HEK293 (cell line): ENCODE data around the gene TMEM203.
A peak's percentile ranks its signal among the peaks of the same experiment; 100 is the strongest.

ENCODE experiments used
- CTCF ChIA-PET: fragments of 350-600 bp; formaldehyde crosslinking; extraction: SDS; loops from one replicate; lab custom pipeline; 2021; ENCODE audit warnings: antibody characterized with exemption; lab: Yijun Ruan, JAX
- POLR2A ChIA-PET: fragments of 300-600 bp; formaldehyde crosslinking; extraction: SDS; loops from one replicate; lab custom pipeline; 2020; ENCODE audit warnings: antibody characterized with exemption, inconsistent platforms; lab: Yijun Ruan, JAX
- H3K27ac ChIP-seq: fragments of 200-500 bp; sonication (Bioruptor generic); 2 replicates; pipeline ENCODE4 v1.5.1; 2014; ENCODE audit warnings: low read depth, low read length, control low read depth, inconsistent platforms; ENCODE audit errors: extremely low read depth
- H3K36me3 ChIP-seq, 2 experiments: fragments of 200-500 bp in 1 of 2; sonication (Bioruptor generic) in 1 of 2; 1 replicate in 1 of 2; 2 replicates in 1 of 2; pipeline ENCODE4 v1.5.1; 2014 to 2017; ENCODE audit warnings: inconsistent platforms in 2 of 2, low read length in 2 of 2; ENCODE audit not compliant: control insufficient read depth in 2 of 2, insufficient read depth in 1 of 2
- H3K4me1 ChIP-seq: fragments of 200-500 bp; sonication (Bioruptor generic); 2 replicates; pipeline ENCODE4 v1.5.1; 2014; ENCODE audit warnings: mild to moderate bottlenecking, low read length, inconsistent platforms; ENCODE audit not compliant: control insufficient read depth, insufficient read depth
- H3K4me3 ChIP-seq: 2 replicates; pipeline ENCODE4 v1.5.1; 2011; ENCODE audit warnings: low read depth, mild to moderate bottlenecking, control low read depth, low read length, moderate library complexity
- H3K9me3 ChIP-seq: fragments of 200-500 bp; sonication (Bioruptor generic); 2 replicates; pipeline ENCODE4 v1.5.1; 2014; ENCODE audit warnings: low read depth, low read length, inconsistent platforms; ENCODE audit not compliant: control insufficient read depth, insufficient read depth
- GFI1B ChIP-seq: fragments of 450-650 bp; formaldehyde crosslinking; IDR thresholded peaks from 2 replicates; pipeline ENCODE4 v1.5.1; 2016; ENCODE audit warnings: missing biosample characterization, missing genetic modification characterization
- GLIS1 ChIP-seq: fragments of 450-650 bp; formaldehyde crosslinking; IDR thresholded peaks from 2 replicates; pipeline ENCODE4 v1.5.1; 2016; ENCODE audit warnings: missing biosample characterization, missing genetic modification characterization
- GLIS2 ChIP-seq: fragments of 450-650 bp; formaldehyde crosslinking; IDR thresholded peaks from 2 replicates; pipeline ENCODE4 v1.5.1; 2016; ENCODE audit warnings: missing biosample characterization, missing genetic modification characterization
- IKZF3 ChIP-seq: fragments of 450-650 bp; IDR thresholded peaks from 2 replicates; pipeline ENCODE4 v1.5.0; 2018; ENCODE audit warnings: missing biosample characterization, mild to moderate bottlenecking, missing genetic modification characterization, moderate library complexity
- KLF10 ChIP-seq: fragments of 450-650 bp; IDR thresholded peaks from 2 replicates; pipeline ENCODE4 v1.5.1; 2018; ENCODE audit warnings: missing biosample characterization, mild to moderate bottlenecking, missing genetic modification characterization
- KLF8 ChIP-seq: fragments of 450-650 bp; formaldehyde crosslinking; IDR thresholded peaks from 2 replicates; pipeline ENCODE4 v1.5.1; 2016; ENCODE audit warnings: missing biosample characterization, missing genetic modification characterization
- PRDM10 ChIP-seq: fragments of 450-650 bp; formaldehyde crosslinking; IDR thresholded peaks from 2 replicates; pipeline ENCODE4 v1.5.1; 2016; ENCODE audit warnings: missing biosample characterization, missing genetic modification characterization
- SP3 ChIP-seq: fragments of 450-650 bp; formaldehyde crosslinking; IDR thresholded peaks from 2 replicates; pipeline ENCODE4 v1.5.1; 2016; ENCODE audit warnings: missing biosample characterization, missing genetic modification characterization
- YY1 ChIP-seq: fragments of 450-650 bp; formaldehyde crosslinking; IDR thresholded peaks from 2 replicates; pipeline ENCODE4 v1.5.1; 2018; ENCODE audit warnings: missing biosample characterization, missing genetic modification characterization
- ZFP69B ChIP-seq: fragments of 450-650 bp; formaldehyde crosslinking; IDR thresholded peaks from 2 replicates; pipeline ENCODE4 v1.5.1; 2016; ENCODE audit warnings: missing biosample characterization, missing genetic modification characterization
- ZNF10 ChIP-seq: fragments of 450-650 bp; formaldehyde crosslinking; IDR thresholded peaks from 2 replicates; pipeline ENCODE4 v1.5.1; 2017; ENCODE audit warnings: missing biosample characterization, missing genetic modification characterization
- ZNF114 ChIP-seq: fragments of 450-650 bp; formaldehyde crosslinking; IDR thresholded peaks from 2 replicates; pipeline ENCODE4 v1.5.0; 2017; ENCODE audit warnings: missing biosample characterization, missing genetic modification characterization
- ZNF155 ChIP-seq: fragments of 450-650 bp; formaldehyde crosslinking; IDR thresholded peaks from 2 replicates; pipeline ENCODE4 v1.5.1; 2016; ENCODE audit warnings: missing biosample characterization, missing genetic modification characterization
- ZNF2 ChIP-seq: fragments of 450-650 bp; formaldehyde crosslinking; IDR thresholded peaks from 2 replicates; pipeline ENCODE4 v1.5.1; 2016; ENCODE audit warnings: missing biosample characterization, missing genetic modification characterization
- ZNF280D ChIP-seq: fragments of 450-650 bp; formaldehyde crosslinking; IDR thresholded peaks from 2 replicates; pipeline ENCODE4 v1.5.1; 2016; ENCODE audit warnings: missing biosample characterization, missing genetic modification characterization
- ZNF335 ChIP-seq: fragments of 450-650 bp; formaldehyde crosslinking; conservative IDR thresholded peaks from 2 replicates; pipeline ENCODE4 v1.5.1; 2016; ENCODE audit warnings: missing biosample characterization, missing genetic modification characterization
- ZNF449 ChIP-seq: fragments of 450-650 bp; formaldehyde crosslinking; IDR thresholded peaks from 2 replicates; pipeline ENCODE4 v1.5.1; 2017; ENCODE audit warnings: missing biosample characterization, mild to moderate bottlenecking, missing genetic modification characterization, moderate library complexity
- ZNF521 ChIP-seq: fragments of 450-650 bp; formaldehyde crosslinking; IDR thresholded peaks from 2 replicates; pipeline ENCODE4 v1.5.1; 2017; ENCODE audit warnings: missing biosample characterization, mild to moderate bottlenecking, missing genetic modification characterization
- ZNF624 ChIP-seq: fragments of 450-650 bp; formaldehyde crosslinking; IDR thresholded peaks from 2 replicates; pipeline ENCODE4 v1.5.1; 2017; ENCODE audit warnings: missing biosample characterization, missing genetic modification characterization
- ZNF629 ChIP-seq: fragments of 450-650 bp; formaldehyde crosslinking; IDR thresholded peaks from 2 replicates; pipeline ENCODE4 v1.5.1; 2017; ENCODE audit warnings: missing biosample characterization, missing genetic modification characterization
- ZNF639 ChIP-seq: fragments of 450-650 bp; formaldehyde crosslinking; IDR thresholded peaks from 2 replicates; pipeline ENCODE4 v1.5.1; 2016; ENCODE audit warnings: missing biosample characterization, missing genetic modification characterization
- ZNF670 ChIP-seq: fragments of 450-650 bp; formaldehyde crosslinking; IDR thresholded peaks from 2 replicates; pipeline ENCODE4 v1.5.1; 2016; ENCODE audit warnings: missing biosample characterization, missing genetic modification characterization, low read depth
- ZNF692 ChIP-seq: fragments of 450-650 bp; formaldehyde crosslinking; IDR thresholded peaks from 2 replicates; pipeline ENCODE4 v1.5.1; 2016; ENCODE audit warnings: missing biosample characterization, missing genetic modification characterization
- ZNF768 ChIP-seq: fragments of 450-650 bp; formaldehyde crosslinking; IDR thresholded peaks from 2 replicates; pipeline ENCODE4 v1.5.1; 2018; ENCODE audit warnings: missing biosample characterization, mild to moderate bottlenecking, missing genetic modification characterization
- ZNF830 ChIP-seq: fragments of 450-650 bp; IDR thresholded peaks from 2 replicates; pipeline ENCODE4 v1.5.0; 2018; ENCODE audit warnings: missing biosample characterization, missing genetic modification characterization, low read depth, mild to moderate bottlenecking, moderate library complexity
- ZSCAN30 ChIP-seq: fragments of 450-650 bp; IDR thresholded peaks from 2 replicates; pipeline ENCODE4 v1.5.1; 2018; ENCODE audit warnings: missing biosample characterization, mild to moderate bottlenecking, missing genetic modification characterization, moderate library complexity

TMEM203 gene

GRCh38 chr9:137205126-137206069, at the start of gene TMEM203, which contains the start of gene NDOR1:
Gene TMEM203, minus strand, starts transcription at chr9:137205648. Its CDS starts 234 bp downstream, at chr9:137205414.
Gene NDOR1, plus strand, starts transcription at chr9:137205700. Its CDS starts 78 bp downstream, at chr9:137205778.
- H3K4me1 ChIP-seq, result peaks cover 7% of the 10 kb centered on the region
- POLR2A ChIA-PET, result interaction anchor here (0.7 to 16.6 kb wide), 9 partner anchors 16 to 476 kb away, joined by 3 to 304 read pairs (median 4); partner anchors contain the start of genes ANAPC2, CLIC3, CYSRT1 and RNF208
- CTCF ChIA-PET, result interaction anchor here (0.6 to 1.8 kb wide), 6 partner anchors 13 to 83 kb away, joined by 3 to 7 read pairs (median 5); partner anchors contain the start of gene RNF208
- TF ChIP-seq SP3 (peak; percentile 75), ZNF10 (tag by site-specific recombination) (no peak), ZNF768 (no peak), ZNF624 (tag by site-specific recombination) (no peak), ZNF670 (tag by site-specific recombination) (no peak), YY1 (peak; percentile 90), ZNF830 (tag by site-specific recombination) (no peak), KLF8 (tag by site-specific recombination) (peak; percentile 71), IKZF3 (no peak), ZNF692 (peak; percentile 44; the same call in 1 of the 2 replicates), ZFP69B (tag by site-specific recombination) (no peak), ZNF639 (tag by site-specific recombination) (no peak), ZNF629 (tag by site-specific recombination) (no peak), GLIS1 (tag by site-specific recombination) (peak; percentile 53; the same call in 1 of the 2 replicates), ZNF155 (tag by site-specific recombination) (no peak), ZNF521 (no peak), GLIS2 (tag by site-specific recombination) (peak; percentile 58), GFI1B (tag by site-specific recombination) (no peak), ZNF114 (no peak), KLF10 (tag by site-specific recombination) (peak; percentile 72; the same call in 1 of the 2 replicates), ZNF335 (tag by site-specific recombination) (peak; percentile 86), ZNF2 (peak; percentile 66; the same call in 1 of the 2 replicates), ZNF280D (no peak), ZSCAN30 (peak; percentile 64; the same call in 1 of the 2 replicates), PRDM10 (tag by site-specific recombination) (peak; percentile 52), ZNF449 (tag by site-specific recombination) (no peak)

More at GRCh38 chr9:137205126-137206069, at the start of gene TMEM203, which contains the start of gene NDOR1:
- H3K9me3 ChIP-seq, result no peaks in the 10 kb centered on the region
- H3K27ac ChIP-seq, result peak within 1 kb of the TSS; percentile 61; the same call in 1 of the 2 replicates
- peak within 1 kb of the TSS; percentile 92 for H3K4me3 ChIP-seq
- peaks cover 10 to 30% of the 10 kb centered on the region in 2 experiments; a peak in 2 of 3 replicates for H3K36me3 ChIP-seq
